ENCODE measurements around the gene GOLGA8N.
"Not testable (repeated sequence)": the region's sequence is repeated elsewhere in the genome, so short reads cannot be mapped to it uniquely, and the experiment has no call there.

GRCh38 chr15:32615871-32616426 lies 22.7 kb downstream of the GOLGA8N start:
- TF ChIP-seq CTCF (IDR thresholded peaks at IDR 0.05); POLR2A (IDR thresholded peaks at IDR 0.05); POLR2AphosphoS5 (IDR thresholded peaks at IDR 0.05; ENCODE audit: insufficient read depth in 1 of 2, low read depth in 1 of 2): not testable (repeated sequence)

All from vagina (tissue), 2 donors.